Parathyroid adenoma (tissue), 2 donors: ENCODE results near the gene SAMD4A.

Experiments
- H2AFZ ChIP-seq: fragments of 300-600 bp; sonication (generic); one replicate; pipeline ENCODE4 v1.7.0; 2017; ENCODE audit warnings: antibody characterized with exemption, mild to moderate bottlenecking
- H3K27ac ChIP-seq: fragments of 300-600 bp; sonication (generic); one replicate; pipeline ENCODE4 v1.7.0; 2017
- H3K27me3 ChIP-seq: fragments of 300-600 bp; sonication (generic); one replicate; pipeline ENCODE4 v1.7.0; 2017; ENCODE audit warnings: low read length; ENCODE audit not compliant: control insufficient read depth, insufficient read depth
- H3K36me3 ChIP-seq: fragments of 300-600 bp; sonication (generic); one replicate; pipeline ENCODE4 v1.7.0; 2017; ENCODE audit warnings: low read length; ENCODE audit not compliant: control insufficient read depth, insufficient read depth
- H3K4me1 ChIP-seq: fragments of 300-600 bp; sonication (generic); one replicate; pipeline ENCODE4 v1.7.0; 2017; ENCODE audit warnings: control low read depth
- H3K4me2 ChIP-seq: fragments of 300-600 bp; sonication (generic); one replicate; pipeline ENCODE4 v1.7.0; 2017; ENCODE audit warnings: low read length
- H3K4me3 ChIP-seq: fragments of 300-600 bp; sonication (generic); one replicate; pipeline ENCODE4 v1.7.0; 2017; ENCODE audit warnings: low read depth, low read length
- H3K79me2 ChIP-seq: fragments of 300-600 bp; sonication (generic); one replicate; pipeline ENCODE4 v1.7.0; 2017; ENCODE audit warnings: control low read depth
- H3K9ac ChIP-seq: fragments of 300-600 bp; sonication (generic); one replicate; pipeline ENCODE4 v1.7.0; 2017; ENCODE audit warnings: mild to moderate bottlenecking
- H3K9me3 ChIP-seq: fragments of 300-600 bp; sonication (generic); one replicate; pipeline ENCODE4 v1.7.0; 2017; ENCODE audit warnings: low read length; ENCODE audit not compliant: control insufficient read depth
- CTCF ChIP-seq: fragments of 300-600 bp; sonication (generic); IDR thresholded peaks from one replicate; pipeline ENCODE4 v1.7.0; 2017; ENCODE audit warnings: antibody characterized with exemption, mild to moderate bottlenecking
- donor health status: primary hyperparathyroidism.

The SAMD4A gene

GRCh38 chr14:54537651-54538050 is 29.3 kb upstream of the SAMD4A start:
- Histone ChIP-seq H3K27me3 (no peaks in the 10 kb centered on the region), H3K9ac (no peak overlapping the region), H3K4me1 (no peaks in the 10 kb centered on the region), H3K9me3 (no peaks in the 10 kb centered on the region), H3K27ac (no peak overlapping the region), H3K79me2 (no peaks in the 10 kb centered on the region), H2AFZ (no peak overlapping the region), H3K36me3 (no peaks in the 10 kb centered on the region), H3K4me3 (no peak overlapping the region), H3K4me2 (no peak overlapping the region)
- no peak for TF ChIP-seq CTCF

GRCh38 chr14:54538055-54538454 is 28.9 kb upstream of the SAMD4A start:
- no peaks in the 10 kb centered on the region for H3K4me1 ChIP-seq
- no peak overlapping the region for H3K9ac ChIP-seq
- H3K4me2 ChIP-seq, result no peak overlapping the region
- H3K9me3 ChIP-seq, result no peaks in the 10 kb centered on the region
- no peak overlapping the region for H2AFZ ChIP-seq
- H3K36me3 ChIP-seq, result no peaks in the 10 kb centered on the region
- no peak overlapping the region for H3K4me3 ChIP-seq
- no peak overlapping the region for H3K27ac ChIP-seq
- H3K27me3 ChIP-seq, result no peaks in the 10 kb centered on the region
- H3K79me2 ChIP-seq, result no peaks in the 10 kb centered on the region
- no peak for TF ChIP-seq CTCF

GRCh38 chr14:54547583-54547982 is 19.3 kb upstream of the SAMD4A start:
- no peak overlapping the region for H3K9ac ChIP-seq
- no peaks in the 10 kb centered on the region for H3K79me2 ChIP-seq
- no peaks in the 10 kb centered on the region for H3K4me1 ChIP-seq
- no peak overlapping the region for H3K4me2 ChIP-seq
- no peak for TF ChIP-seq CTCF
- no peak overlapping the region for H3K4me3 ChIP-seq
- H3K9me3 ChIP-seq, result no peaks in the 10 kb centered on the region
- H3K27ac ChIP-seq, result no peak overlapping the region
- no peak overlapping the region for H2AFZ ChIP-seq
- no peaks in the 10 kb centered on the region for H3K36me3 ChIP-seq
- no peaks in the 10 kb centered on the region for H3K27me3 ChIP-seq

DNA sequence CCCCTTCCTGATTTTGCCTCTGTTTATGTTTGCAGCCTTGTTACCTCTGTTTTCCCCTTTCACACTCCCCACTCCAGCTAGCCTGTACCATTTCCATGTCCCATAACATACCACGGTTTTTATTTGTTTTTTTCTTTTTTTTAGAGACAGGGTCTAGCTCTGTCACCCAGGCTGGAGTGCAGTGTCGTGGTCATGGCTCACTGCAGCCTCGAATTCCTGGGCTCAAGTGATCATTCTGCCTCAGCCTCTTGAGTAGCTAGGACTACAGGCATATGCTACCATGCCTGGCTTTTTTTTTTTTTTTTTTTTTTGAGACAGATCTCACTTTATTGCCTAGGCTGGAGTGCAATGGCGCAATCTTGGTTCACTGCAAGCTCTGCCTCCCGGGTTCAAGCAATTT is 18.4 kb upstream of the SAMD4A start:
- no peaks in the 10 kb centered on the region for H3K27me3 ChIP-seq
- H3K79me2 ChIP-seq, result no peaks in the 10 kb centered on the region
- no peaks in the 10 kb centered on the region for H3K9me3 ChIP-seq
- no peak overlapping the region for H3K4me3 ChIP-seq
- no peak overlapping the region for H3K4me2 ChIP-seq
- no peak for TF ChIP-seq CTCF
- no peaks in the 10 kb centered on the region for H3K36me3 ChIP-seq
- no peaks in the 10 kb centered on the region for H3K4me1 ChIP-seq
- H3K9ac ChIP-seq, result no peak overlapping the region
- H3K27ac ChIP-seq, result no peak overlapping the region
- H2AFZ ChIP-seq, result no peak overlapping the region

GRCh38 chr14:54549862-54550261 is 17.1 kb upstream of the SAMD4A start:
- no peaks in the 10 kb centered on the region for H3K4me1 ChIP-seq
- TF ChIP-seq CTCF, result no peak

More at GRCh38 chr14:54549862-54550261, 17.1 kb upstream of the SAMD4A start:
- Histone ChIP-seq H3K4me2 (no peak overlapping the region), H3K9ac (no peak overlapping the region), H3K36me3 (no peaks in the 10 kb centered on the region), H2AFZ (no peak overlapping the region), H3K9me3 (no peaks in the 10 kb centered on the region), H3K79me2 (no peaks in the 10 kb centered on the region), H3K4me3 (no peak overlapping the region), H3K27me3 (no peaks in the 10 kb centered on the region), H3K27ac (no peak overlapping the region)
